GM12873 (cell line): ENCODE measurements around the gene ARHGAP32.

ENCODE experiments used
- TF ChIP-seq, protein P1 (sequence below): IDR thresholded peaks from 2 replicates; pipeline ENCODE4 v1.5.1; 2012; ENCODE audit warnings: low read depth, mild to moderate bottlenecking, moderate library complexity, low read length, control low read depth; ENCODE audit not compliant: insufficient read depth; ENCODE audit errors: missing control alignments

ARHGAP32 gene

DNA sequence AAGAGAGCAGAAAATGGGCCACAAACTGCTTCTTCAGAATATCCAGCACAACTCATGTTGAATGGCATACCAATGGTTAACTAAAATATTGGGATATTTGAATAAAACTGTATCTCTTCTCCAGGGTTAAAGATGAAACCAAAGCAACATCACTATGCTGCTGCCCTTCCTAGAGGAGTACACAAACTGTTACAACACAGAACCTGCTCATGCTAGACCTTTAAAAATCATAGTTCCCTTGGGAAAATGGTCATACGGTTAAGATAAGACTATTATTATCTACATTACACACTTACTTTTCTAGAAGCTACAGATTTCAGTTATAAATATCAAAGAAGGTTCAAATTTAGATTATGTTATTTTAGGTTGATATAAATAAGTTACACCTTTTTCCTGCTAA, 170.8 kb downstream of the ARHGAP32 start:
- TF ChIP-seq, protein P1, sequence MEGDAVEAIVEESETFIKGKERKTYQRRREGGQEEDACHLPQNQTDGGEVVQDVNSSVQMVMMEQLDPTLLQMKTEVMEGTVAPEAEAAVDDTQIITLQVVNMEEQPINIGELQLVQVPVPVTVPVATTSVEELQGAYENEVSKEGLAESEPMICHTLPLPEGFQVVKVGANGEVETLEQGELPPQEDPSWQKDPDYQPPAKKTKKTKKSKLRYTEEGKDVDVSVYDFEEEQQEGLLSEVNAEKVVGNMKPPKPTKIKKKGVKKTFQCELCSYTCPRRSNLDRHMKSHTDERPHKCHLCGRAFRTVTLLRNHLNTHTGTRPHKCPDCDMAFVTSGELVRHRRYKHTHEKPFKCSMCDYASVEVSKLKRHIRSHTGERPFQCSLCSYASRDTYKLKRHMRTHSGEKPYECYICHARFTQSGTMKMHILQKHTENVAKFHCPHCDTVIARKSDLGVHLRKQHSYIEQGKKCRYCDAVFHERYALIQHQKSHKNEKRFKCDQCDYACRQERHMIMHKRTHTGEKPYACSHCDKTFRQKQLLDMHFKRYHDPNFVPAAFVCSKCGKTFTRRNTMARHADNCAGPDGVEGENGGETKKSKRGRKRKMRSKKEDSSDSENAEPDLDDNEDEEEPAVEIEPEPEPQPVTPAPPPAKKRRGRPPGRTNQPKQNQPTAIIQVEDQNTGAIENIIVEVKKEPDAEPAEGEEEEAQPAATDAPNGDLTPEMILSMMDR = no peak

GRCh38 chr11:129018991-129019390, 173.1 kb downstream of the ARHGAP32 start:
- TF ChIP-seq, protein P1 = no peak

DNA sequence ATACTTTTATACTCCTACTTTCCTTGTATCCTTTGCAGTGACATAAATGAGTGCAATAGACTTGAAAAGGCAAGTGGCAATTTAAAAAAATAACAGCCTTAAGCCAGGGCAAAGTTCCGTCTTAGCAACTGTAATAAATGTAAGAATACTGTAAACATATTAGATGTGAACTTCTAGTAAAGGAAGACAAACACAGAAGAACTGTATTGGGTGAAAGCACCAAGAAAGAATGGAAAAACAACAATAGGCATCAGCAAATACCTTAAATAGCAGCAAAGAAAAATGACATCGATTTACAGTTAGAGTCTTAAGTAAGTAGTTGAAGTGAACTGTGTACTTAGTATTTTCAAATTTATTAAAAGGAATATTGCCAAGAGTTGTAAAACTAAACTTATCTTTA, 174.0 kb downstream of the ARHGAP32 start:
- TF ChIP-seq, protein P1 = no peak

DNA sequence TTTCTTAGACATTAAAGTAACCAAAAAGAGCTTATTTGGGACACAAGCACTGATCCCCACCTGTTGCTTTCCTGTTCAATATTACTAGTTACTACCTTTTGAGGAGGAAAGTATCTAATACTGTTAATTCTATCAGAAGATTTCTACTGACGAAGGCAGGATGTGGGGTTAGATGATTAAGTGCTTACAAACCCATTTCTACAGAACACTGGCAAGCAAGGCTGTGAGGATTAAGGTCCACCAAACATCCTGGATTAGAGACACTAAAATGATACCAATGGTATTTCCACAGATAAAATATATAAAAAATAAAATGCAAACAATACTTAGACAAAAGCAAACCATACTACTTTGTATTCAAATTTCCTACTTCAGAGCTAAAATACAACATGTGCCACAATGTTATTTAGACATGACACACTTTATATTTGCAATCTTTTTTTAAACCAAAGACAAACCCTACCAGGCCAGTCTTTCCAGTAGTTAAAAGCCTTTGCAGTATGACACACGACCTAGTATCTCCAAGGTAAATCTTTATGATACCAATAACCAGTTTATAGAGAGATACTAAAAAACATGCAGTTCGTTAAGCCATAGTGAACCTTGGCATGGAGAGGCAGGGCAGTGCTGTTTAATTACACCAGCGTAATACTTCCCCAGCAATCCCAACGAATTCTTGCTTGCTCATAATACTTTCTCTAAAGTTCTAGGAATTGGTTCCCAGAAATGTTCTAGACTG, 178.2 kb downstream of the ARHGAP32 start:
- TF ChIP-seq, protein P1 = no peak

DNA sequence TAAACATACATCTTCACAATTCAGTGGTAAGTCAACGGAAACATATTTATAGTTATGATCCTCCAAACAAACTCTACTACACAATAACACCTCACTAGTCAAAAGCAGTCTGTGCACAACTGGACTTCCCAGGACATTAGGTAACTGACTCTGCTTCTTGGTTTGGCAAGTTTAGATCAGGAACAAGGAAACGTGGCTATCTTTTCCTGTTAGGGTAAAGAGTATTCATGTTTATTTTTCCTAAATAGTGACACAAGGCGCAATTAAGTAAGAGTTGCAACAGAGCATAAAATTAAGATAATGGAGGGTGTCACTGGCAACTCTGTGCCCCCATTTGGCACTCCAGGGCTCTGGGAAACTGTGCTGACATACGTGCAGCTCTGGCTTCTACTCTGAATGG, 179.2 kb downstream of the ARHGAP32 start:
- TF ChIP-seq, protein P1 = no peak

- TF ChIP-seq, protein P1 = no peak
These were observed 186.0 kb downstream of the ARHGAP32 start for GRCh38 chr11:129006161-129006560.

- TF ChIP-seq, protein P1 = no peak
These were observed 203.7 kb downstream of the ARHGAP32 start for GRCh38 chr11:128988242-128988970.
